NCI-H748 treated with DMSO at 0.1 percent for 48 hours (cell line): Measurements from ENCODE around the gene IRF8.

Experiments used
- DNase-seq: peaks from one replicate; lab custom pipeline; 2025; lab: John Stamatoyannopoulos, UW

Gene IRF8

DNA sequence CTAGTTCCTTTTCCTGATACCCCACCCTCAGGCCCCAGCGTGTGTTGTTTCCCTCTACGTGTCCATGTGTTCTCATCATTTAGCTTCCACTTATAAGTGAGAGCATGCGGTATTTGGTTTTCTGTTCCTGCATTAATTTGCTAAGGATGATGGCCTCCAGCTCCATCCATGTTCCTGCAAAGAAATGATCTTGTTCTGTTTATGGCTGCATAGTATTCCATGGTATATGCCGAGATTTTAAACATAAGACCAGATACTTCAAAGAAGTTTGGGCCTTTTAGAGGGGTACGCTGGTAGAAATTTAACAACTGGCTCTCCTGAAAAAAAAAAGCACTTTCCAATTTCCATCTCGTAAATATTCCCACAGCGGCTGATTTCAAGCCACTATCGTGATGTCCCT lies 59.8 kb downstream of the IRF8 start:
- DNase-seq, result no peak

DNA sequence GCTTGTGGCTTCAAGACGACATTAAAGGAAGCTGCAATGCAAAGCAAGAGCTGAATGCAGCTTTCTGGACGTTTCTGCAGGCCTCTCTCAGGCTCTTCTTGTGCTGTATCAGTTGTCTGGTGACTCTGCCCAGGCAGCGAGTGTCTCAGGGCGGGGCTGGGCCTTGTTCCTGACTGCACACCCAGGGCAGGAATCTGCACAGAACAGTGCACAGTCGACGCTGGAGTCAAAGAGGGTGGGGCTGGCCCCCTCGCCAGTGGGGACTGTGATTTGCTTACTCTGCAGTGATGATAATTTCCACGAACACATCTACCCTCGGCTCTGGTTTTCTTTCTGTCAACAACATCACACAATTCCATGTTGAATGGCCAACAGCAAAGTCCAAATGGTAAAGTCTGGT lies 60.7 kb downstream of the IRF8 start:
- DNase-seq, result no peak

DNA sequence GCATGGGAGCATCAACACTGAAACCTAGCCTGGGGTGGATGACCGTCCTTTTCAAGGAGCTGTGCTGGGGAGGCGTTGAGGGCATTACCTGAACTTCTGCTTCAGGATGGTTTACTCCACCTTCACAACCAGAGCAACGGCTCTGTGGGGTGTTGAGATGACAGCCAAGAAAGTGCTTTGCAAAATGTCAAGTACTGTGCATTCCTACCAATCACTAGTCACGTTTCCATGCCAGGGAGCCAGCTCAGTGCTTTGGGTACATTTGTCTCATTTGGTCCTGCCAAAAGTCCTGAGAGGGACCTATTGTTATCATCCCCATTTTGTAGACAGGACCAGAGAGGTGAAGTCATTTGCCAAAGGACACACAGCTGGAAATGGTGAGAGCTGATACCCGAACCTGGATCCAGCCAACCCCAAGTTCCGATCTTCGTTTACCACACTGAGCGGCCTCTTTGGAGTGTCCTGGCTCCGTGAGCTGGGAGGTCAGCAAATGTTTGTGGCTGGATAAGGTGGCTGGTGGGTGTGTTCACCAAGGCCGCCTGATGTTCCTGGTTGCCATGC lies 61.6 kb downstream of the IRF8 start:
- DNase-seq, result no peak

DNA sequence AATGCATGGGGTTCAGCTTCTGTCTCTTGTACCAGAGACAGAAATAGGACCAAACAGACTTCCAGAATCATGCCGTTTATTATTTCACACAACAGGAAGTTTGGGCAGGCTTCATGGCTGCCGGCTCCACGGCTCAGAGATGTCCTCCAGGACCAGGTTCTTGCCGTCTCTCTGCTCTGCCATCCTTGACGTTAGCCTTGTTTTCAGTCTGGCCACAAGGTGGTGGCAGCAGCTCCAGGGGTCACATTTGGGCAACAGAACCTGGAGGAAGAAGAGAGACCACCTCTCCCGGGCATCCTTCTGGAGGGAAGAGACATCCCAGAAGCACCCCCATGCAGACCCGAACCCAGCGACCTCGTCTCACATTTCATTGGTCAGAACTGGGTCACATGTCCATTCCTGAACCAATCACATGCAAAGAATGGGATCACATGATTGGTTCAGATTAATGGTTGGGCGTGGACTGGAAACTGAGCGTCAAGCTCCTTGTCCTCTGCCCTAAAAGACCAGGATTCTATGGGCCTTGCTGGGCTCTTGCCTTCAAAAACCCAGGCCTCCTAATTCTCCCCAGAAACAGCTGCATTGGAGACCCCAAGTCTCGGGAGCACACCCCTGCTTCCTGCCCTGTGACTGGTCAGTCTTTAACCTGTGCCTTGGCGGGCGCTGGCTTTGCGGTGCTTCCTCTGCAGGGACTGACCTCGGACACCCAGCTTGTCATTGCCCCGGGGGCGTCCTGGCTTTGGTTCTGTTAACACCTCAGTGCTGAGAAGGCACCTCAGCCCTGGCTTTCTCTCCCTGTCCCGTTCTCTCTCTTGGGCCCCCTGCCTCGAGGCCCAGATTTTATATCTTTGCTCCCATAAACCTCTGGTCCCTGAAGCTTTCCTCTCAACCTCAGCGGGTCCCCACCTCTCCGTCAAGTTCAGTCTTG lies 63.3 kb downstream of the IRF8 start:
- no peak for DNase-seq

DNA sequence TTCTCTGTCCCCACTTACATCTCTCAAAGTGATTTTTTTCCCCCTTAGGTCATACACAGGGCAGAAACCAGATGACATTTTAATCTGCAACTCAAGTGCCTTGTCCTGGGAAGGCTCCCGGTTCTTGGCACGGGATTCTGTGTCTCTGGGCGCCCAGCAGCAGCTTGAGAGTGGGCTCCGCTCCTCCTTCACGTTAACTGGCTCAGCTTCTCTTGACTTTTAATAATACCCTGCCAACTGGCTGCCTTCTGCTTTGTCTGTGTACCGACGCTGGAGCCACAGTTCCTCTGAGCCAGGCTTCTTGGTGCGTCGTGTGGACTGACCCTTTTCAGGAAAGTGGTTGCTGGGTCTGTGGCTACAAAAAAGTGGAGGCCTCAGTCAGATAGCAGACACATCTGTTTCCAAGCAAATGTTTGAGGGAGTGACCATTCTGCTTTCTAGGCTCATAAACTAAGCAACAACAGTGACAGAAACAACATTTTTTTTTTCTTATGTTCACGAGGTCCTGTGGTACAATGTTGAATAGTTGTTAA lies 64.9 kb downstream of the IRF8 start:
- DNase-seq, result no peak

DNA sequence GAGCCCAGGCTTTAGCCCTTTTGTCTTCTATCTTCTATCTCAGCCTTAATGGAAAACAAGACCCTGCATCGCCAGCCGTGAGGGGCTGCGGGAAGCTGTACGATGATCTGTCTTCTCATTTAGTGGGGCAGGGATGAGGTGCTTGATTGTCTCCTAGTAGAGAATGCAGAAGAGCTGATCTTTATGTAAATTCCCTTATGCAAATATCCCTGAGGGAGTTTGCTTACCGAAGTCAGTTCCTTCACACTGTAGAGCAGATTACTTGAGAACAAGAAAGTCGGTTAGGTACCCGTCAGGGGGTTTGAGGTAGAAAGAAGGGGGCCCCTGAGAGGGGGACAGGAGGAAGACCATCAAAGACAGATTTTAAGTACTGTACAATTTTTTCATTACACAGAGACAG lies 66.2 kb downstream of the IRF8 start:
- no peak for DNase-seq

DNA sequence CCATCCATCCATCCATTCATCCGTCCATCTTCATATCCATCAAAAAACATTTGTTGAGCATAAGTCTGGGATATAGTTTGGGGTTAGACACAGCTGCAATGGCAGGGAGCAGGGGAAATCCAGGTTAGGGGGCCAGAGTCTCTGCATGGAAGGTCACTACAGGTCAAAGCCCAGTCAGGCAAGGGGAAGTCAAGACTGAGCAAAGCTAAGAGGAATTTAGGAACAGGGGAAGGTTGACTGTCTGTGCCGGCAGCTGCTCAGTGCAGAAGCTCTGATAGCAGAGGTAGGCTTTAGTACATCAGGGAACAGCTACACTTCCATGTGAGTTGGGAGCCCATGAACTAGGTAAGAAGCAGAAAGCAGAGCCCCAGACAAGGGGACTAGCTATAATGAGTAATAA lies 68.1 kb downstream of the IRF8 start:
- DNase-seq, result no peak

DNA sequence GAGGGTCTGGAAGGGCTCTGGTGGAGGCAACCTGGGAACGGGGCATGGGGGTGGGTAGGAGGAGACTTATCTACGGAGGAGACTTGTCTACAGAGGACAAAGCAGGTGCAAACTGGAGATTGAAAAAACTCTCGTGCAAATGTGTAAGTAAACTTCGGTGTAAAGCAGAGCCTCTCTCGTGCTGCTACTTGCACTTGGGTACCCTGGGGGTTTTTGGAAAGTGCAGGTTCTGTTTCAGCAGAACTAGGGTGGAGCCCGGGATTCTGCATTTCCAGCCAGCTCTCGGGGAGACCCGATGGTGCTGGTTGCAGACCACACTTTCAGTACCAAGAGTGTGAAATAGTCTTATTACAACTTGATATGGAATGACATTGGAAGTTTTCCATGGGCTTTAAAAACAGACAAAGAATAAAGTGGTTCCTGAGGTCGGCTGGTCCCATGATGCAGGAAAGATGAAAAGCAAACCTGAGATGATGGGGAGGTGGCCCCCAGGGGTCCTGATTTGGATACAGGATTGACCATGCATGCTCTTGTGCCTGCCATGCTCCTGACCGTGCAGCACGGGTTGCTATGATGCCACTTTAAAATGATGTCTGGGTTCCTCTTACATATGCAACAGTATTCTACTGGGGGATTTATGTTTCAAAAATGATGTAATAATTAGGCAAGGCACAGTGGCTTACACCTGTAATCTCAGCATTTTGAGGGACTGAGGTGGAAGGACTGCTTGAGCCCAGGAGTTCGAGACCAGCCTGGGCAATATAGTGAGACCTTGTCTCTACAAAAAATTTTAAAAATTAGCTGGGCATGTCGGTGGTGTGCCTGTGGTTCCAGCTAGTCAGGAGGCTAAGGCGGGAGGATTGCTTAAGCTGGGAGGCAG lies 69.3 kb downstream of the IRF8 start:
- no peak for DNase-seq

DNA sequence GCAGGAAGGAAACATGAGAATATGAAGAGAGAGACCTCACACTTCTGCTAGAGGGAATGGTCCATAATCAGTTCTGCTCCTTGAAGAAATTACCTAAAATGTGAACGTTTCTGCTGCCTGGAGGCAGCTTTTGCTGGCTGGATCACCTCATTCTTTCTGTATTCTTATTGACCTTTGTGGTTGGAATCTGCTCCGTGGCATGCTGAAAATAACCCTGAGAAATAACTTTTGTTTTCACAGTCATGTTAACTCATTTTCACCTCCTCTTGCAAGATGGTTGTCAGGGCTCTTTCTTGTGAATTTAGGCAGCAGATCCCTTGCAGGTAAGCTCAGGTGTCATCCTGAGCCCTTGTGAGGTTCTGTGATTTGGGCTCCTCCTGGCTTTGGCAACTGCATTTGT lies 70.2 kb downstream of the IRF8 start:
- no peak for DNase-seq

DNA sequence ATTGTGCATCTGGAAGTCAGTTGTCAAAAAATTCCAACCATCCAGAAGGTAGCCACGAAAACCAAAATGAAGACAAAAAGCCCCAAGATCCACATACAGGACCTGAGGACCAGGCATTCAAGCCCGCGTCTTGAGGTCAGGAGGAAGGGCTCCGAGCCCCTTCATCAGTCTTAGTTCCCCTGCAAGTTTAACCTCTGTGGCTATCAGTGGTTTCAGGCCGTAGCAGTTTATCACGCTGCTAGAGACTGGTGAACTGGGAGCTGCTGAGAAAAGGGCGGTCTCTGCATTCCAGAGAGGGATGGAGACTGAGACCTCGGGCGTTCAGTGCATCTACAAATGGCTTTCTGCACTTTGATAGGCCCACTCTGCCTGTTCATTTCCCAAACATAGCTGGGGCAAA lies 70.6 kb downstream of the IRF8 start:
- DNase-seq, result no peak

DNA sequence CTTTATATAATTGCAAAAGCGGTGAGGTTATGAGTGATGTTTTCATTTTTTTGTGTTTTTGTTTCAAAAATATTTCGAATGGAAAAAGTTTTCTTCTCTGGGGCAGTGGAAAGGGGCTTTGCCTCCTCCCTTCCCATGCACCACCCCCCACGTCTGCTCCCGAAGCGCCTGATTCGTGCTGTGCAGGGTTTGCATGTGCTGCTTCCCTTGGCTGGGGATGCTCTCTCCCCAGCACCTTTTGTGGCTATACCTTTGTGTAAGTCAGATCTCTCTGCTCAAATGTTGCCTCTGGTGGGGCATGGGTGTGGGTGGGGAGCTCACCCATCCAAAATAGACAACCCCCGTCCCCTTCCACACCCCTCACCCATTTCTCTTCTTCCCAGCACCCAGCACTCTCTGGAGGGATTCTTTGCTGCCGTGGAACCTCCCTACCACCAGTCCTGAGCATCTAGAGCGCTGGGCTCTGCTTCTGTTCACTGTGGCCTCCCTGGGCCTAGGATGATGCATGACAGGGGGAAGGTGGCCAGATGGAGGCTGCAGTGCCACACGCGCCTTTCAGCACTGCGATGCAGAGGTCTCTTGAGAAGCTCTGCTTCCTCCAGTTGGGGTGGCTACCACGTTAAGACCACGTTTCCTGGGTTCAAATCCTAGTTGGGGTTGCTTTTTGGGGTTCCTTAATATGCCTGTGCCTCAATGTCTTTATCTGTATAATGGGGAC lies 71.2 kb downstream of the IRF8 start:
- no peak for DNase-seq

DNA sequence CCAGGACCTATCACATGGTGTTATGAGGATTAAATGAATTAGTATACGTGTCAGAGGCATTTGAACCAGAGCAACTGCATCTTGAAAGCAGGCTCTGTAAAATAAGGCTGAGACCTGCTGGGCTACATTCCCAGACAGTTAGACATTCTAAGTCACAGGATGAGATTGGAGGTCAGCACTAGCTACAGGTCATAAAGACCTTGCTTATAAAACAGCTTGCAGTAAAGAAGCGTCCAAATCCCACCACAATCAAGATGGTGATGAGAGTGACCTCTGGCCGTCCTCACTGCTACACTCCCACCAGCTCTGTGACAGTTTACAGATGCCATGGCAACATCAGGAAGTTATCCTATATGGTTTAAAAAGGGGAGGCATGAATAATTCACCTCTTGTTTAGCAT lies 71.8 kb downstream of the IRF8 start:
- DNase-seq, result no peak
